Liver (tissue), 9 donors: ENCODE results near the gene GAL. TPM values are rescaled to one million over a fixed set of nuclear protein-coding genes. Genes with fewer than 3 reads are reported as not detected.

ENCODE experiments used
- DNase-seq: peaks from one replicate; pipeline ENCODE4 v3.0.0-alpha.2; 2017; ENCODE audit warnings: low spot score
- H3K27ac ChIP-seq, 2 donors: one replicate each; pipeline ENCODE4 v1.7.0; 2013; ENCODE audit warnings: inconsistent platforms in 2 of 2, low read length in 2 of 2, control low read depth in 1 of 2, low read depth in 1 of 2, mild to moderate bottlenecking in 1 of 2
- H3K27me3 ChIP-seq, 4 donors: one replicate each; pipeline versions ENCODE4 v1.6.1 to v1.7.0; 2013; ENCODE audit warnings: low read length in 3 of 4, inconsistent platforms in 1 of 4, mild to moderate bottlenecking in 1 of 4, moderate library complexity in 1 of 4; ENCODE audit not compliant: control insufficient read depth in 4 of 4, insufficient read depth in 4 of 4
- H3K36me3 ChIP-seq, 4 donors: one replicate each; pipeline versions ENCODE4 v1.6.1 to v1.7.0; 2013; ENCODE audit warnings: low read length in 3 of 4, mild to moderate bottlenecking in 3 of 4, low read depth in 1 of 4, moderate library complexity in 1 of 4; ENCODE audit not compliant: control insufficient read depth in 4 of 4, insufficient read depth in 3 of 4
- H3K4me1 ChIP-seq, 4 donors: one replicate each; pipeline versions ENCODE4 v1.6.1 to v1.7.0; 2013; ENCODE audit warnings: low read length in 3 of 4, mild to moderate bottlenecking in 3 of 4, moderate library complexity in 1 of 4; ENCODE audit not compliant: control insufficient read depth in 4 of 4, insufficient read depth in 4 of 4
- H3K4me3 ChIP-seq, 3 donors: one replicate each; pipeline versions ENCODE4 v1.6.1 to v1.7.0; 2013; ENCODE audit warnings: low read length in 3 of 3, control low read depth in 1 of 3, low read depth in 1 of 3, mild to moderate bottlenecking in 1 of 3
- H3K9ac ChIP-seq, 2 donors: one replicate each; pipeline ENCODE4 v1.7.0; 2013; ENCODE audit warnings: low read length in 2 of 2, mild to moderate bottlenecking in 2 of 2, moderate library complexity in 2 of 2, control low read depth in 1 of 2, low read depth in 1 of 2
- H3K9me3 ChIP-seq, 4 donors: one replicate each; pipeline versions ENCODE4 v1.6.1 to v1.7.0; 2013; ENCODE audit warnings: low read length in 3 of 4; ENCODE audit not compliant: control insufficient read depth in 4 of 4
- EGR1 ChIP-seq, 2 donors: IDR thresholded peaks; 2 replicates each; pipeline ENCODE4 v1.6.1; 2016 to 2018; ENCODE audit warnings: antibody characterized with exemption in 2 of 2, low read depth in 2 of 2
- FOXA1 ChIP-seq: IDR thresholded peaks from 2 replicates; pipeline ENCODE4 v1.6.1; 2016; ENCODE audit warnings: antibody characterized with exemption
- FOXA2 ChIP-seq: IDR thresholded peaks from 2 replicates; pipeline ENCODE4 v1.6.1; 2016; ENCODE audit warnings: antibody characterized with exemption
- GABPA ChIP-seq, 2 donors: IDR thresholded peaks in 1 of 2; conservative IDR thresholded peaks in 1 of 2; 2 replicates each; pipeline ENCODE4 v1.6.1; 2016; ENCODE audit warnings: antibody characterized with exemption in 2 of 2, mild to moderate bottlenecking in 1 of 2, moderate library complexity in 1 of 2
- HNF4A ChIP-seq, 2 donors: conservative IDR thresholded peaks; 2 replicates each; pipeline ENCODE4 v1.6.1; 2016; ENCODE audit warnings: antibody characterized with exemption in 2 of 2, mild to moderate bottlenecking in 2 of 2
- HNF4G ChIP-seq: IDR thresholded peaks from 2 replicates; pipeline ENCODE4 v1.6.1; 2016; ENCODE audit warnings: antibody characterized with exemption
- JUND ChIP-seq, 2 donors: IDR thresholded peaks; 2 replicates each; pipeline ENCODE4 v1.6.1; 2016; ENCODE audit warnings: antibody characterized with exemption in 2 of 2
- NR2F2 ChIP-seq: IDR thresholded peaks from 2 replicates; pipeline ENCODE4 v1.6.1; 2016; ENCODE audit warnings: antibody characterized with exemption
- RAD21 ChIP-seq, 2 donors: IDR thresholded peaks; 2 replicates each; pipeline ENCODE4 v1.6.1; 2016; ENCODE audit warnings: antibody characterized with exemption in 2 of 2, mild to moderate bottlenecking in 2 of 2
- RXRA ChIP-seq, 2 donors: IDR thresholded peaks; 2 replicates each; pipeline ENCODE4 v1.6.1; 2017 to 2018; ENCODE audit warnings: antibody characterized with exemption in 2 of 2, mild to moderate bottlenecking in 1 of 2
- TAF1 ChIP-seq: conservative IDR thresholded peaks from 2 replicates; pipeline ENCODE4 v1.6.1; 2016; ENCODE audit warnings: antibody characterized with exemption, mild to moderate bottlenecking
- YY1 ChIP-seq: IDR thresholded peaks from 2 replicates; pipeline ENCODE4 v1.6.1; 2016; ENCODE audit warnings: antibody characterized with exemption, mild to moderate bottlenecking
- WGBS: extraction: QIAGEN DNeasy Blood & Tissue Kit; methylation state at CpG from one replicate; pipeline ENCODE4 v1.1.7; 2013; 5-methylcytosine and 5-hydroxymethylcytosine counted together
- polyA plus RNA-seq, 2 donors: library from polyadenylated mRNA; stranded (reverse) in 1 of 2; unstranded in 1 of 2; fragments of 200-250 nt in 1 of 2; fragments of >200 nt in 1 of 2; fragmentation: Nextera tagmentation in 1 of 2; extraction: Ambion mirVana in 1 of 2; gene quantifications; one replicate each; pipeline versions ENCODE4 v1.2.1 to v1.2.3, GENCODE V29; 2013 to 2015
- total RNA-seq, 2 donors: library from RNA; depleted of rRNA; stranded (reverse); fragments of >200 nt; gene quantifications; one replicate each; pipeline ENCODE4 v1.2.3, GENCODE V29; 2014
- TF ChIP-seq, protein P1 (sequence below): IDR thresholded peaks from 2 replicates; pipeline ENCODE4 v1.6.1; 2016; ENCODE audit warnings: antibody characterized with exemption
- TF ChIP-seq, protein P2 (sequence below): IDR thresholded peaks from 2 replicates; pipeline ENCODE4 v1.6.1; 2016; ENCODE audit warnings: antibody characterized with exemption
- TF ChIP-seq, protein P3 (sequence below): fragments of 150-350 bp; IDR thresholded peaks from 2 replicates; pipeline ENCODE4 v1.5.1; 2017; ENCODE audit warnings: improper control_type of control experiment, low read depth, low read length; ENCODE audit not compliant: missing input control
- TF ChIP-seq, protein P4 (sequence below): IDR thresholded peaks from 2 replicates; pipeline ENCODE4 v1.6.1; 2016; ENCODE audit warnings: antibody characterized with exemption
- TF ChIP-seq, protein P5 (sequence below): IDR thresholded peaks from 2 replicates; pipeline ENCODE4 v1.6.1; 2016; ENCODE audit warnings: antibody characterized with exemption, mild to moderate bottlenecking
- donor health status: healthy.
- donor health status: healthy.
- donor health status: healthy.
- donor health status: healthy.
- donor health status: healthy.

The GAL gene
- total and polyA plus RNA-seq, 4 donors: 0.47 TPM; not detected in 3

DNA sequence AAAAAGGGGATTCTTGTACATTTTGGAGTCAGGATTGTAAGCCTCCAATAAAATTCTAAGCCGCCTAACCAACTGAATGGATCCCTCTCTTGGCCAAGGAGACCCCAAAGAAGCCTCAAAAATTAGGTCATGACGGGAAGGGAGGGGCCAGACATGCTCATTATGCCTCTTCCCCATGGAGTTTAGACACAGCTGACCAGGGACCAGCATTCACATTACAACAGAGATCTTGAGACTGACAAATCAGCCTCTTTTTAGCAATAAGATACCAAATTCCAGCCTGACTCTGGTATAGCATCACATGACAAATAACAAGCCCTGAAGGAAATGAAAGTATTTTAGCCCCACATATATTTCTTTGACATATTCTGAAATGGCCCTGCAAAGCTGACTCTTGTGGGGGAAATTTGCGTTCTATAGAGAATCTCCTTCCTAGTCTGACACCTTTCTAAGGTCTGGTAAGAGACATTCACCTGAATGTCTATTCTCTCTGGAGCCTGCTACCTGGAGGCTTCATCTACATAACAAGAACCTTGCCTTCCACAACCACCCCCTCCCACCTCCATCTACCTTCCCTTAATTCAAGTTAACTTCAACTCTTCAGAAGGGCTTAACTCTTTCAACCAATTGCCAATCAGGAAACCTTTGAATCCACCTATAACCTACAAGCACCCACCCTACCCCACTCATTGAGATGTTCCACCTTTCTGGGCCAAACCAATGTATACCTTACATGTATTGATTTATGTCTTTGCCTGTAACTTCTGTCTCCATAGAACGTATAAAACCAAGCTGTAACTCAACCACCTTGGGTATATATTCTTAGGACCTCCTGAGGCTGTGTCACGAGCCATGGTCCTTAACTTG lies 10.3 kb downstream of the GAL start:
- Histone ChIP-seq H3K4me3 (no peak overlapping the region), H3K36me3 (no peaks in the 10 kb centered on the region), H3K4me1 (no peaks in the 10 kb centered on the region), H3K27me3 (no peaks in the 10 kb centered on the region), H3K9me3 (no peaks in the 10 kb centered on the region), H3K9ac (no peak overlapping the region), H3K27ac (no peak overlapping the region)
- WGBS: 77% methylated on average over 5 of the region's 5 CpGs
- no peak for DNase-seq
- no peak for TF ChIP-seq TAF1
- TF ChIP-seq, protein P1, sequence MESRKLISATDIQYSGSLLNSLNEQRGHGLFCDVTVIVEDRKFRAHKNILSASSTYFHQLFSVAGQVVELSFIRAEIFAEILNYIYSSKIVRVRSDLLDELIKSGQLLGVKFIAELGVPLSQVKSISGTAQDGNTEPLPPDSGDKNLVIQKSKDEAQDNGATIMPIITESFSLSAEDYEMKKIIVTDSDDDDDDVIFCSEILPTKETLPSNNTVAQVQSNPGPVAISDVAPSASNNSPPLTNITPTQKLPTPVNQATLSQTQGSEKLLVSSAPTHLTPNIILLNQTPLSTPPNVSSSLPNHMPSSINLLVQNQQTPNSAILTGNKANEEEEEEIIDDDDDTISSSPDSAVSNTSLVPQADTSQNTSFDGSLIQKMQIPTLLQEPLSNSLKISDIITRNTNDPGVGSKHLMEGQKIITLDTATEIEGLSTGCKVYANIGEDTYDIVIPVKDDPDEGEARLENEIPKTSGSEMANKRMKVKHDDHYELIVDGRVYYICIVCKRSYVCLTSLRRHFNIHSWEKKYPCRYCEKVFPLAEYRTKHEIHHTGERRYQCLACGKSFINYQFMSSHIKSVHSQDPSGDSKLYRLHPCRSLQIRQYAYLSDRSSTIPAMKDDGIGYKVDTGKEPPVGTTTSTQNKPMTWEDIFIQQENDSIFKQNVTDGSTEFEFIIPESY: no peak
- TF ChIP-seq, protein P2, sequence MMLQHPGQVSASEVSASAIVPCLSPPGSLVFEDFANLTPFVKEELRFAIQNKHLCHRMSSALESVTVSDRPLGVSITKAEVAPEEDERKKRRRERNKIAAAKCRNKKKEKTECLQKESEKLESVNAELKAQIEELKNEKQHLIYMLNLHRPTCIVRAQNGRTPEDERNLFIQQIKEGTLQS: no peak
- TF ChIP-seq EGR1 (IDR thresholded peaks at IDR 0.05; ENCODE audit: low read depth in 2 of 2): no peak
- no peak for TF ChIP-seq JUND (IDR thresholded peaks at IDR 0.05)
- TF ChIP-seq RXRA (IDR thresholded peaks at IDR 0.05): no peak
- TF ChIP-seq, protein P3, sequence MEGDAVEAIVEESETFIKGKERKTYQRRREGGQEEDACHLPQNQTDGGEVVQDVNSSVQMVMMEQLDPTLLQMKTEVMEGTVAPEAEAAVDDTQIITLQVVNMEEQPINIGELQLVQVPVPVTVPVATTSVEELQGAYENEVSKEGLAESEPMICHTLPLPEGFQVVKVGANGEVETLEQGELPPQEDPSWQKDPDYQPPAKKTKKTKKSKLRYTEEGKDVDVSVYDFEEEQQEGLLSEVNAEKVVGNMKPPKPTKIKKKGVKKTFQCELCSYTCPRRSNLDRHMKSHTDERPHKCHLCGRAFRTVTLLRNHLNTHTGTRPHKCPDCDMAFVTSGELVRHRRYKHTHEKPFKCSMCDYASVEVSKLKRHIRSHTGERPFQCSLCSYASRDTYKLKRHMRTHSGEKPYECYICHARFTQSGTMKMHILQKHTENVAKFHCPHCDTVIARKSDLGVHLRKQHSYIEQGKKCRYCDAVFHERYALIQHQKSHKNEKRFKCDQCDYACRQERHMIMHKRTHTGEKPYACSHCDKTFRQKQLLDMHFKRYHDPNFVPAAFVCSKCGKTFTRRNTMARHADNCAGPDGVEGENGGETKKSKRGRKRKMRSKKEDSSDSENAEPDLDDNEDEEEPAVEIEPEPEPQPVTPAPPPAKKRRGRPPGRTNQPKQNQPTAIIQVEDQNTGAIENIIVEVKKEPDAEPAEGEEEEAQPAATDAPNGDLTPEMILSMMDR: no peak
- no peak for TF ChIP-seq HNF4G
- TF ChIP-seq NR2F2: no peak
- no peak for TF ChIP-seq YY1
- no peak for TF ChIP-seq RAD21 (IDR thresholded peaks at IDR 0.05)
- no peak for TF ChIP-seq FOXA1
- TF ChIP-seq GABPA (IDR thresholded peaks at IDR 0.05 in 1 of 2, conservative IDR thresholded peaks at IDR 0.05 in 1 of 2): no peak
- TF ChIP-seq, protein P4, sequence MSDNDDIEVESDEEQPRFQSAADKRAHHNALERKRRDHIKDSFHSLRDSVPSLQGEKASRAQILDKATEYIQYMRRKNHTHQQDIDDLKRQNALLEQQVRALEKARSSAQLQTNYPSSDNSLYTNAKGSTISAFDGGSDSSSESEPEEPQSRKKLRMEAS: no peak
- no peak for TF ChIP-seq FOXA2

DNA sequence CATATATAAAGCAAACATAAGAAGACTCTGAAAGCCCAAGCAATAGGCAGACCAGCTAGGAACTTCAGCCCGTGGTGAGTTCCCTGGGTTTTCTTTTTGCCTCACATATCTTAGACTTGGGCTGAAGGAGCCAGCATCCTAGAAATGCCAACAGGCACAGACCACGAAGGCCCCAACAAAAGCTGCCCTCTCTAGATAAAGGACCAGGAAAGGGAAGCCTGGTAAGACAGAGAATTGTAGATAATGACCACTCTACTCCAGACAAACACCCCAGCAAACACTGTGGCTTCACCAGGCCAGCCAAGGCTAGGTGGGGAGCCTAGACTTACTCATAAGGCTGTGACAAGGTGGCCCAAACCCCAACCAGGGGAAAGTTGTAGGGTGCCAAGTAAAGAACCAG lies 11.2 kb downstream of the GAL start:
- H3K9ac ChIP-seq: no peak overlapping the region
- H3K36me3 ChIP-seq: no peaks in the 10 kb centered on the region
- DNase-seq: no peak
- no peak overlapping the region for H3K27ac ChIP-seq
- WGBS: 65% methylated on average over 2 of the region's 2 CpGs
- no peaks in the 10 kb centered on the region for H3K27me3 ChIP-seq
- no peaks in the 10 kb centered on the region for H3K9me3 ChIP-seq
- no peaks in the 10 kb centered on the region for H3K4me1 ChIP-seq
- no peak overlapping the region for H3K4me3 ChIP-seq
- TF ChIP-seq FOXA1 (no peak), HNF4A (conservative IDR thresholded peaks at IDR 0.05) (no peak), GABPA (IDR thresholded peaks at IDR 0.05 in 1 of 2, conservative IDR thresholded peaks at IDR 0.05 in 1 of 2) (no peak), TAF1 (no peak), YY1 (no peak), NR2F2 (no peak), EGR1 (IDR thresholded peaks at IDR 0.05; ENCODE audit: low read depth in 2 of 2) (no peak), RXRA (IDR thresholded peaks at IDR 0.05) (no peak)
- TF ChIP-seq, protein P1: no peak
- TF ChIP-seq, protein P5, sequence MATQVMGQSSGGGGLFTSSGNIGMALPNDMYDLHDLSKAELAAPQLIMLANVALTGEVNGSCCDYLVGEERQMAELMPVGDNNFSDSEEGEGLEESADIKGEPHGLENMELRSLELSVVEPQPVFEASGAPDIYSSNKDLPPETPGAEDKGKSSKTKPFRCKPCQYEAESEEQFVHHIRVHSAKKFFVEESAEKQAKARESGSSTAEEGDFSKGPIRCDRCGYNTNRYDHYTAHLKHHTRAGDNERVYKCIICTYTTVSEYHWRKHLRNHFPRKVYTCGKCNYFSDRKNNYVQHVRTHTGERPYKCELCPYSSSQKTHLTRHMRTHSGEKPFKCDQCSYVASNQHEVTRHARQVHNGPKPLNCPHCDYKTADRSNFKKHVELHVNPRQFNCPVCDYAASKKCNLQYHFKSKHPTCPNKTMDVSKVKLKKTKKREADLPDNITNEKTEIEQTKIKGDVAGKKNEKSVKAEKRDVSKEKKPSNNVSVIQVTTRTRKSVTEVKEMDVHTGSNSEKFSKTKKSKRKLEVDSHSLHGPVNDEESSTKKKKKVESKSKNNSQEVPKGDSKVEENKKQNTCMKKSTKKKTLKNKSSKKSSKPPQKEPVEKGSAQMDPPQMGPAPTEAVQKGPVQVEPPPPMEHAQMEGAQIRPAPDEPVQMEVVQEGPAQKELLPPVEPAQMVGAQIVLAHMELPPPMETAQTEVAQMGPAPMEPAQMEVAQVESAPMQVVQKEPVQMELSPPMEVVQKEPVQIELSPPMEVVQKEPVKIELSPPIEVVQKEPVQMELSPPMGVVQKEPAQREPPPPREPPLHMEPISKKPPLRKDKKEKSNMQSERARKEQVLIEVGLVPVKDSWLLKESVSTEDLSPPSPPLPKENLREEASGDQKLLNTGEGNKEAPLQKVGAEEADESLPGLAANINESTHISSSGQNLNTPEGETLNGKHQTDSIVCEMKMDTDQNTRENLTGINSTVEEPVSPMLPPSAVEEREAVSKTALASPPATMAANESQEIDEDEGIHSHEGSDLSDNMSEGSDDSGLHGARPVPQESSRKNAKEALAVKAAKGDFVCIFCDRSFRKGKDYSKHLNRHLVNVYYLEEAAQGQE: no peak
